Measurements from ENCODE around the gene ZBTB40.

DNA sequence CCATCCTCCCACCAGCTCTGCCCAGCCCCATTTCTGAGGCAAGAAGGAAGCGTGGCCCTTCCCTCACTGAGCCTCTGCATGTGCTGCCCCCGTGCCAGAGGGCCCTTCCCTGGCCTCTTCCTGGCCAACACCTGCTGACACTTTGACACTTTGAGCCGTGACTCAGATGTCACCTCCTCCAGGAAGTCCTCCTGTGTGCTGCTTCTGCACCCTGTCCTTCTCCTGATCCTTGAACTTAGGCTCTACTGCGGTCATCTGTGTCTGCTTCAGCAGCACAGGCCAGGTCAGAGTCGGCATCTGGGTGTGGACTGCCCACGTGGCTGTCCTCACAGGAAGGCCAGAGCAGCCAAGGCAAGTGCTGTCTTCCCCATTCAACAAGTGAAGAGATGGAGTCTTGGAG is 92.0 kb downstream of the ZBTB40 start:
- TF ChIP-seq, protein P1, sequence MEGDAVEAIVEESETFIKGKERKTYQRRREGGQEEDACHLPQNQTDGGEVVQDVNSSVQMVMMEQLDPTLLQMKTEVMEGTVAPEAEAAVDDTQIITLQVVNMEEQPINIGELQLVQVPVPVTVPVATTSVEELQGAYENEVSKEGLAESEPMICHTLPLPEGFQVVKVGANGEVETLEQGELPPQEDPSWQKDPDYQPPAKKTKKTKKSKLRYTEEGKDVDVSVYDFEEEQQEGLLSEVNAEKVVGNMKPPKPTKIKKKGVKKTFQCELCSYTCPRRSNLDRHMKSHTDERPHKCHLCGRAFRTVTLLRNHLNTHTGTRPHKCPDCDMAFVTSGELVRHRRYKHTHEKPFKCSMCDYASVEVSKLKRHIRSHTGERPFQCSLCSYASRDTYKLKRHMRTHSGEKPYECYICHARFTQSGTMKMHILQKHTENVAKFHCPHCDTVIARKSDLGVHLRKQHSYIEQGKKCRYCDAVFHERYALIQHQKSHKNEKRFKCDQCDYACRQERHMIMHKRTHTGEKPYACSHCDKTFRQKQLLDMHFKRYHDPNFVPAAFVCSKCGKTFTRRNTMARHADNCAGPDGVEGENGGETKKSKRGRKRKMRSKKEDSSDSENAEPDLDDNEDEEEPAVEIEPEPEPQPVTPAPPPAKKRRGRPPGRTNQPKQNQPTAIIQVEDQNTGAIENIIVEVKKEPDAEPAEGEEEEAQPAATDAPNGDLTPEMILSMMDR (IDR thresholded peaks at IDR 0.05): no peak
- TF ChIP-seq GABPA (IDR thresholded peaks at IDR 0.05; ENCODE audit: low read depth) (no peak), REST (IDR thresholded peaks at IDR 0.05; ENCODE audit: low read depth, low read length) (no peak), SMC3 (IDR thresholded peaks at IDR 0.05; ENCODE audit: low read depth, low read length) (no peak), FOXJ3 (CRISPR knock-in tag; IDR thresholded peaks at IDR 0.05) (no peak), YY1 (IDR thresholded peaks at IDR 0.05; ENCODE audit: low read depth) (no peak), POLR2AphosphoS5 (IDR thresholded peaks at IDR 0.05; ENCODE audit: low read depth, low read length) (no peak), RAD21 (IDR thresholded peaks at IDR 0.05; ENCODE audit: low read length) (no peak), TEAD4 (IDR thresholded peaks at IDR 0.05; ENCODE audit: borderline replicate concordance, insufficient read depth) (no peak), ELF1 (IDR thresholded peaks at IDR 0.05) (no peak)
